Parathyroid adenoma (tissue), 2 donors: ENCODE results near the gene ALS2CL.

Experiments used
- H2AFZ ChIP-seq: fragments of 300-600 bp; sonication (generic); one replicate; pipeline ENCODE4 v1.7.0; 2017; ENCODE audit warnings: antibody characterized with exemption, mild to moderate bottlenecking
- H3K27ac ChIP-seq: fragments of 300-600 bp; sonication (generic); one replicate; pipeline ENCODE4 v1.7.0; 2017
- H3K27me3 ChIP-seq: fragments of 300-600 bp; sonication (generic); one replicate; pipeline ENCODE4 v1.7.0; 2017; ENCODE audit warnings: low read length; ENCODE audit not compliant: control insufficient read depth, insufficient read depth
- H3K36me3 ChIP-seq: fragments of 300-600 bp; sonication (generic); one replicate; pipeline ENCODE4 v1.7.0; 2017; ENCODE audit warnings: low read length; ENCODE audit not compliant: control insufficient read depth, insufficient read depth
- H3K4me1 ChIP-seq: fragments of 300-600 bp; sonication (generic); one replicate; pipeline ENCODE4 v1.7.0; 2017; ENCODE audit warnings: control low read depth
- H3K4me2 ChIP-seq: fragments of 300-600 bp; sonication (generic); one replicate; pipeline ENCODE4 v1.7.0; 2017; ENCODE audit warnings: low read length
- H3K4me3 ChIP-seq: fragments of 300-600 bp; sonication (generic); one replicate; pipeline ENCODE4 v1.7.0; 2017; ENCODE audit warnings: low read depth, low read length
- H3K79me2 ChIP-seq: fragments of 300-600 bp; sonication (generic); one replicate; pipeline ENCODE4 v1.7.0; 2017; ENCODE audit warnings: control low read depth
- H3K9ac ChIP-seq: fragments of 300-600 bp; sonication (generic); one replicate; pipeline ENCODE4 v1.7.0; 2017; ENCODE audit warnings: mild to moderate bottlenecking
- H3K9me3 ChIP-seq: fragments of 300-600 bp; sonication (generic); one replicate; pipeline ENCODE4 v1.7.0; 2017; ENCODE audit warnings: low read length; ENCODE audit not compliant: control insufficient read depth
- TF ChIP-seq, protein P1 (sequence below): fragments of 300-600 bp; sonication (generic); IDR thresholded peaks from one replicate; pipeline ENCODE4 v1.7.0; 2017; ENCODE audit warnings: antibody characterized with exemption, mild to moderate bottlenecking
- donor health status: primary hyperparathyroidism.

ALS2CL gene

DNA sequence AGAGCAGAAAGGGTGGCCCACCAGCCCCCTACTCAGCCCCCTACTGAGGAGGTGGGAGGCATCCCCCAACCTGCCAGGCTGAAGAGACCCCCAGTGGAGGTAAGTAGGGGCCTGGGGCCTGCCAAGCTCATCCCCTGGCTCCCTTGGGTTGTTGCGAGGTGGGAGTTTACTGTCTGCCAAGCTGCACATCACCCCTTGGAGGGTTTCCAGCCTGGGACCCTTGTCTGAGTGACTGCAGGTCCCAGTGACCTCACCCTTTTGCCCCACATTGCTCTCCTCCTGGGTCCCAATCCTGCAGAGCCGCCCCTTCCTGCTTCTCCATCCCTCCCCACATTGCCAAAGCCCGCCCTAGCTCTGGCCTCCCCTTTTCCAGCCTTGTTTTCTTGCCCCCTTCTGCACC lies 1.0 kb upstream of the ALS2CL start:
- TF ChIP-seq, protein P1, sequence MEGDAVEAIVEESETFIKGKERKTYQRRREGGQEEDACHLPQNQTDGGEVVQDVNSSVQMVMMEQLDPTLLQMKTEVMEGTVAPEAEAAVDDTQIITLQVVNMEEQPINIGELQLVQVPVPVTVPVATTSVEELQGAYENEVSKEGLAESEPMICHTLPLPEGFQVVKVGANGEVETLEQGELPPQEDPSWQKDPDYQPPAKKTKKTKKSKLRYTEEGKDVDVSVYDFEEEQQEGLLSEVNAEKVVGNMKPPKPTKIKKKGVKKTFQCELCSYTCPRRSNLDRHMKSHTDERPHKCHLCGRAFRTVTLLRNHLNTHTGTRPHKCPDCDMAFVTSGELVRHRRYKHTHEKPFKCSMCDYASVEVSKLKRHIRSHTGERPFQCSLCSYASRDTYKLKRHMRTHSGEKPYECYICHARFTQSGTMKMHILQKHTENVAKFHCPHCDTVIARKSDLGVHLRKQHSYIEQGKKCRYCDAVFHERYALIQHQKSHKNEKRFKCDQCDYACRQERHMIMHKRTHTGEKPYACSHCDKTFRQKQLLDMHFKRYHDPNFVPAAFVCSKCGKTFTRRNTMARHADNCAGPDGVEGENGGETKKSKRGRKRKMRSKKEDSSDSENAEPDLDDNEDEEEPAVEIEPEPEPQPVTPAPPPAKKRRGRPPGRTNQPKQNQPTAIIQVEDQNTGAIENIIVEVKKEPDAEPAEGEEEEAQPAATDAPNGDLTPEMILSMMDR = no peak
- Histone ChIP-seq H3K4me2 (no peak overlapping the region), H3K9me3 (no peaks in the 10 kb centered on the region), H3K9ac (no peak overlapping the region), H3K36me3 (no peaks in the 10 kb centered on the region), H3K27ac (no peak overlapping the region), H3K27me3 (no peaks in the 10 kb centered on the region), H3K4me3 (no peak overlapping the region), H2AFZ (no peak overlapping the region), H3K79me2 (no peaks in the 10 kb centered on the region), H3K4me1 (peaks cover 6% of the 10 kb centered on the region)

DNA sequence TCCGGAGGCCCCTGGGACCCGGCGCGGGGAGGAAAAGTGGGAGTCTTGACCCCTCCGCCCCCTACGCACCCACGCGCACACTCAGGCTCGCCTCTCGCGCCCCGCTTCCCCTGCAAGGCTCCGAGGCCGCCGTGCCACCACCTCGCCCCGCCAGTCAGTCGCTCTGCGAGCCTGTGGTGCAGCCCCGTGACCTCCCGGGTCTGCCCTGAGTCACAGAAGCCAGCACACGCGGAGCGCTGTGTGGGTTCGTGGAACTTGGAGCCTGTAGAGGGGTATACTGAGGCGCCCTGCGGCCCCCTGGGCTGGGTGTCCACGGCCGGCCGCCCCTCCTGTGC lies 380 bp upstream of the ALS2CL start:
- TF ChIP-seq, protein P1 = no peak
- H3K27ac ChIP-seq = no peak overlapping the region
- no peaks in the 10 kb centered on the region for H3K36me3 ChIP-seq
- no peaks in the 10 kb centered on the region for H3K79me2 ChIP-seq
- no peak overlapping the region for H3K9ac ChIP-seq
- H3K27me3 ChIP-seq = no peaks in the 10 kb centered on the region
- peak overlapping the region; percentile 100 for H2AFZ ChIP-seq
- H3K4me2 ChIP-seq = peak overlapping the region; percentile 66
- H3K9me3 ChIP-seq = no peaks in the 10 kb centered on the region
- peak overlapping the region; percentile 25 for H3K4me3 ChIP-seq
- H3K4me1 ChIP-seq = peaks cover 6% of the 10 kb centered on the region

DNA sequence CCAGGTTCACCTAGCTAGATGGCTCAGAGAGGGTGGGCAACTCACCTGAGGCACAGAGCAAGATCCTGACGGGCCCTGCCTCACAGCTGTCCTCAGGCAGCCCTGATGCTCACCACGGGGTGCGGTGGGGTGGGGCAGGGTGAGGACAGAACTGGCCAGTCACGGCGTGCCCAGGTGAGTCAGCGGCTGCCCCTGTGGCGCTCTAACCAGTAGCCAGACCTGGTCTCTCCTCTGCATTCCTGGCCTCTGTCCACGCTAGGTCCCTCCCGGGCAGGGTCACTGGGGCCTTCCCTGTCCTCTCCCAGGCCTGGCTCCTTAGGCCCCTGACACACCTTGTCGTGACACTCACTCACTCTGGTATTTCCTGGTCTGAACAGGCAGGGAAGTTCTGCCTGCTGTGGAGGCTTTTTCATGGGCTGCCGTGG lies 901 bp downstream of the ALS2CL start:
- Histone ChIP-seq H3K27ac (peak overlapping the region; percentile 47), H3K79me2 (no peaks in the 10 kb centered on the region), H3K9me3 (no peaks in the 10 kb centered on the region), H3K4me2 (peak overlapping the region; percentile 100), H3K4me3 (peak overlapping the region; percentile 59), H3K36me3 (no peaks in the 10 kb centered on the region), H3K9ac (no peak overlapping the region), H2AFZ (peak overlapping the region; percentile 100), H3K4me1 (peaks cover 6% of the 10 kb centered on the region), H3K27me3 (no peaks in the 10 kb centered on the region)
- TF ChIP-seq, protein P1 = no peak

DNA sequence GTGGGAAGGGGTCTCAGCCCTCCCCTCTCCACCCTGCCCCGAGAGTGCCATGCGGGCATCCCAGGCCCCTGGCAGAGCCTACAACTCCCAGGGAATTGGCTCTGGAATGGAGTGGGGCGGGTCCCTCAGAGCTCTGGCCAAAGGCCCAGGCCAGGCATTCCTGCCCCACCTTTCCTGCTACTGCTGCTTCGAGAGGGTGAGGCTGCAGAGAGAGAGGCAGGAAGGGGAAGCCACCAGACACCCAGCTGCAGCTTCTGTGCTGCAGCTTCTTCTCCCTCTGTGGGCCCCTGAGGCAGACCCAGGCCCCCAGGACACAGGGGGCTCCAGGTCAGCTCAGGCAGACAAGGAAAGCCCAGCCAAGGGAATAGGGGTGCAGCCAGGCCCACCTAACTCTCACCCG lies 2.7 kb downstream of the ALS2CL start:
- Histone ChIP-seq H3K27me3 (no peaks in the 10 kb centered on the region), H3K9me3 (no peaks in the 10 kb centered on the region), H3K27ac (no peak overlapping the region), H3K4me2 (no peak overlapping the region), H3K4me1 (peaks cover 6% of the 10 kb centered on the region), H3K79me2 (no peaks in the 10 kb centered on the region), H3K4me3 (no peak overlapping the region), H3K36me3 (no peaks in the 10 kb centered on the region), H3K9ac (no peak overlapping the region), H2AFZ (no peak overlapping the region)
- TF ChIP-seq, protein P1 = no peak

DNA sequence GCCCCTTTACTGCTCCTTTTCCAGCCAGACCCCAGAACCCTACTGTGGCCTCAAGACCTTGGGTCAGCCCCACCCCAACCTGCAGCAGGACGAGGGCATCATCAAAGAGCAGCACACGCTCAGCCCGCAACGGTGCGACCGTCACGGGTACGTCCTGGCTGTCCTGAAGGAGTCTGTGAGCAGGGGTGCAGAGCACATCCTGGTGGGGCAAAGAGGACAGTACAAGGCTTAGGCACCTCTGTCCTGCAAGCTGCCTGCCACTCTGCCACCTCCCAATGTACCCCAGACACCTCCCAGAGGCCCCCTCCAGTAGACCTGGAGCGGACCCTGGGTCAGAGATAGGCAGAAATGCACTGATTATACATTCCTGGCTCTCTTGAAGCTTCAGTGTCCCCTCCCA lies 8.0 kb downstream of the ALS2CL start:
- no peak overlapping the region for H2AFZ ChIP-seq
- no peaks in the 10 kb centered on the region for H3K79me2 ChIP-seq
- no peak overlapping the region for H3K4me3 ChIP-seq
- no peaks in the 10 kb centered on the region for H3K9me3 ChIP-seq
- no peaks in the 10 kb centered on the region for H3K4me1 ChIP-seq
- no peaks in the 10 kb centered on the region for H3K36me3 ChIP-seq
- no peak overlapping the region for H3K9ac ChIP-seq
- TF ChIP-seq, protein P1 = no peak
- H3K4me2 ChIP-seq = no peak overlapping the region
- H3K27ac ChIP-seq = no peak overlapping the region
- no peaks in the 10 kb centered on the region for H3K27me3 ChIP-seq
